GM18858 (cell line): ENCODE data around the gene MYH10.

Experiments
- ATAC-seq: cut with Tn5 transposase; IDR thresholded peaks from one replicate; pipeline ENCODE4 v1.9.1; 2021; ENCODE audit not compliant: unreplicated experiment

The MYH10 gene

DNA sequence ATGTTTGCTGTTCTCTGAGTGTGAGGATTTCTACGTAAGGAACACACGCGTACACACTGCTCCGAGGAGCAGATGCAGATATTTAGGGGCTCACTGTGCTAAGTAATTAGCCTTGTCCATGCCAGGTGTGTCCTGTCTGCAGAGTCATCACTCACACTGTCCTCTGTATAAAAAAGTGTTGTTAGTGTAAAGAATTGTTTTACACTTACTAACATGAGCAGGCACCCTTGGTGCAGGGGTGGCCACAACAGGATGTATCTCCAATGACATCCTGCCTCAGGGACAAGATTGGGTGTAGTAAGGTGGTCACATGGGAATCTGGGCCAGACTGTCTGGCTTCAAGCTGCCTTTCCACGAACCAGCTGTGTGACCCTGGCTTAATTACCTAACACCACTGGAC lies 130.9 kb downstream of the MYH10 start:
- no peak for ATAC-seq

DNA sequence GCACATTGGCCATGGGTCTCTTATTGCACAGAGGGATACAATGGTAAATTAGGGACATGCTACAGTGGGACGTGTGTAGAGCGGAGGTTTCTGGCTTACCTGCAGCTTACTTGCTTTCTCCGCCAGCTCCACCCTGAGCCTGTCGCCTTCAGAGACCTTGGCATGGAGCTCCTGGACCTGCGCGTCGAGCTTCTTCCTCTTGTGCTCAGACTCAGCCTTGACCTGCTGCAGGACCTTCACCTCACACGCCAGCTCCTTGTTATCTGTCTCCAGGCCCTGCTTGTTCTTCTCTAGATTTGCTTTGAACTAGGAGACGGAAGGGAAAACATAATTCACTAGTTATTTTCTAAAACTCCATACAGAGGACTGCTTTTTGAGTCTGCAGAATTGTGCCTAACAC lies 131.4 kb downstream of the MYH10 start:
- ATAC-seq: no peak

DNA sequence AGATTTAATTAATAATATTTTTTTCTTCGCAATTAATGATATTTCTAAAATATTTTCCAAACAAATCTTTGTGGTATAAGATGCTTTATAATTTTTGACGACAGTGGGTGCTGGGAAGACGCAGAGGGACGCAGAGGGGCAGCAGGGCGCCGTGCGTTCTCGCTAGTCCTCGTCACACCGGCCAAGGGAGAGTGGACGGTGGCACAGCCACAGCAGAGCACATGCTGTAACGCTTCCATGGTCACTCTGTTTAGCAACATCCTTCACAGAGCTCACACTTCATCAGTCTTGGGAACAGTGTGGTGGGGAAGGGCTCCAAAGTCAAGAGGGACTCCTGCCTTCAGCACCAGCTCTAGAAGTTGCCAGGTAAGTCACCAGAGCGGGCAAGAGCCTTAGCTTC lies 134.4 kb downstream of the MYH10 start:
- no peak for ATAC-seq

GRCh38 chr17:8494506-8495111 lies 135.9 kb downstream of the MYH10 start:
- ATAC-seq: no peak

- ATAC-seq: no peak
Measured at GRCh38 chr17:8494021-8494420, 136.5 kb downstream of the MYH10 start.

DNA sequence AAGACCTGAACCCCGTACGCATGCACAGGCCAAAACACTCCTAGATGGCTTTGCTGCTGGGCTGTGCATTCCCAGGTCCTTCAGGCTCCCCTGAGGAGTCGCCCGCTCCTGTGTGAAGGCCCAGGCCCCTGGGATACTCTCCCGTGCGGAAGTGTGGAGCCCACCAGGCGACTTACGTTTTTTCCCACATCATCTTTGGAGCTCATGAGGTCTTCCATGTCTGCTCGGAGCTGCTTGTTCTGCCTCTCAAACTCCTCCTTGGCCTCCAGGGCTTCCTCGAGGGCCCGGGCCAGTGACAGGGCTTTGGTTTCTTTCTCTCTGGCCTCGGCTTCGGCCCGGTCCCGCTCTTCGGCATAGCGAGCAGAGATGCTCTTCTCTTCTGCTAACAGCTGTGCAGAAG lies 138.4 kb downstream of the MYH10 start:
- no peak for ATAC-seq

GRCh38 chr17:8490256-8491023 lies 140.1 kb downstream of the MYH10 start:
- ATAC-seq: no peak

DNA sequence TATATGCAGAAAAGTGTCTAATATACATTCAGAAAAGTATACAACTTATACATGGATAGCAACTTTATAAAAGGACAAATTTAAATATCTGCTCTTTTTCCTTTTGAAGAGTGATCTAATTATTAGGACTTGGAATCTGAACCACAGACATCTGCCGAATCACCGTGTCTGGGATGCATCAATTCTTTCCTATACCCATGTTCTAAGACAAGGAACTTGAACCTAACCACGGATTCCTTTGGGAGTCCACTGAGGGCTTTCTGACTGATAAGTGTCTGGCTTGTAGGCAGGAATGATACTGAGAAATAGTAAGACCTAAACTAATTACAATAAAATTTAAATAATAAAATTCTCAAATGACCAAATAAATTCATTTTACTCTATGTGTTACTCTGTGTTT lies 140.7 kb downstream of the MYH10 start:
- ATAC-seq: no peak

DNA sequence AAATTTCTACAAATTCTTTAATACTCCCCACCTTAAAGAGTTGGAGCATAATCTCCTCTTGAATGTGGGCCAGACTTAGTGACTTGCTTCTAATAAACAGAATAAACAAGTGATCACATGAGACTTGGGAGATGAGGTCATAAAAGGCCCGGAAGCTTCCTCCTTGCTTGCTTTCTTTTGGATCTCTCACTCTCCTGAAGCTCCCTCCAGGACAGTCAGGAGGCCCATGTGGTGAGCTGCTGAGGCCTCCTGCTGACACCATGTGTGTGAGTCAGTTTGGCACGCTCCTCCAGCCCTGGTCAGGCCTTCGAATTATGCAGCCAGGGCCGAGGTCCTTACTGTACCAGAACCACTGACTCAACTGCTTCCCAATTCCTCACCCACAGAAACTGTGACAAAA lies 141.6 kb downstream of the MYH10 start:
- ATAC-seq: no peak

- ATAC-seq: no peak
Measured at GRCh38 chr17:8488491-8488890, 142.0 kb downstream of the MYH10 start.

DNA sequence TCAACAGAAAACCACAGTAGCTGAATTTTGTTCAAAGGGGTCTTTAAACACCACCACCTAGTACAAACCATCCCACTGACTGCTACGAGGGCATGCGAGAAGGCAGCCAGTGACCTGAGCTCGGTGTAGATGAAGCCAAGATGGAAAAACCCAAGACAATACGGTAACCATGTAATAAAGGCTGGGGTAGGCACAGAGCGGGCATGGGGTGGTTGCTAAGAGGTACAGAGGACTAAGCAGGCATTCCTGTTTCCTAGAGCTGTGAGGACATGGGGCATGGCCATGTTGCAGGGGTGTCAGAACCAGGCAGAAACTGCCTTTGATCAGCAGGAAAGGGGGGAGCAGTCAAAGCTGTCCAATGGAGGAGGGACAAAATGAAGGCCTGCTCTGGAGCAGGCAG lies 142.8 kb downstream of the MYH10 start:
- no peak for ATAC-seq

- ATAC-seq: no peak
Measured at GRCh38 chr17:8487130-8487645, 143.3 kb downstream of the MYH10 start.

GRCh38 chr17:8485491-8485890 lies 145.0 kb downstream of the MYH10 start:
- ATAC-seq: no peak

GRCh38 chr17:8484465-8484864 lies 146.1 kb downstream of the MYH10 start:
- no peak for ATAC-seq

- no peak for ATAC-seq
Measured at GRCh38 chr17:8482546-8482945, 148.0 kb downstream of the MYH10 start.

GRCh38 chr17:8481703-8482102 lies 148.8 kb downstream of the MYH10 start:
- no peak for ATAC-seq

DNA sequence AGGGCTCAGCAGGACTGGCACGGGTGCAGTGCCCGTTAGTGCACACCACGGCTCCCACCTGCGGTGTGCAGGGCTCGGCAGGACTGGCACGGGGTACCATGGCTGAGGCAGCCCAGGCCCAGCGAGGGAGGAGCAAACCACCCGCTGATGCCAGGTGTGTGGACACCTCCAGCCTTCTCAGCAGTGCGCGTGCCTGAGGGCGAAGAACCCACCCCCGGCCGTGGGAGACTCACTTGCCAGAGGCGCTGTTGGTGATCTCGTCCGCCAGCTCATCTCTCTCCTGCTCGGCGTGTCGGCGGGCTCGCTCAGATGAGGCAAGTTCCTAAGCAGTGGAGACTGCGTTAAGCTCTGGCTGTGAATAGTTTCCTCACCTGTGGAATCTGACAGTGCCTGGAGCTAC lies 149.4 kb downstream of the MYH10 start:
- no peak for ATAC-seq

DNA sequence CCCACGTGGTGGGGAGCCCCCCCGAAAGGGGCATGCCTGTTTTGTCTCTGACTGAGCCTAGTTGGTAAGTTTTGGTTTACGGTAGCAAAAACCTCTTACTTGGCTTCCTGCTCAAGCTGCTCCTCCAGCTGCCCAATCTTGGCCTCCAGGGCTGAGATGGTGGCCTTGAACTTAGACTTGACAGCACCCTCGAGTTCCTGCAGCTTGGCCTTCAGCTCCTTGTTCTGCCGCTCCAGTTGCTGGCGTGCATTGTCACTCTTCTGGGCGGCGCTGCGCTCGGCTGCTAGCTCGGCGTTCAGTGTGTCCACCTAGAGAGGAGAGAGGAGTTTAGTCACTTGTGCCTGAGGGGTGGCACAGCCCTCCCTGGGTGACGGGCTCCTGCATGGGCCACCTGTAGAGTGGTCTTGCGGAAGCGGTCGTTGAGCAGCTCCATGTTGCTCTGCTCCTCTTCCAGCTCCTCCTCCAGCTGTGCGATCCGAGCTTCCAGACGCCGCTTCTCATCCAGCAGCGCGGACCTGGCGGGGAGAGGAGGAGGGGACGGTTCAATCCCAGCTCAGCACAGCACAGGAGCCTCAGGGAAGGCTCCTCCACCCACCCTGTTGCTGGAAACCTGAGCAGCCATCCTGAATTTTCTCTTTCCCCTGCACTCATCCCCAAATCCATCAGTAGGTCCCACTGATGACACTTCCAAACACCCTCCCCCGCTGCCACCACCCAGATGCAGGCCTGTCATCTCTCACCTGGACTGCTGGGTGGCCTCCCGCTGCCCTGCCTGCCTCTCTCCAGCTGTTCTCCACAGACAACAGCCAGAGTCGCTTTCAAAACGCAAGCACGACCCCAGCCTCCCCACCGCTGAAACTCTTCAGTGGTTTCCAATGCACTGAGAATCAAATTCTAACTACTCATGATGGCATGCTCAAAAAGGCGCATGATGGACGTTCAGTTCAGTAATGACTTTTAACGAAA lies 150.2 kb downstream of the MYH10 start:
- no peak for ATAC-seq

GRCh38 chr17:8479431-8479947 lies 151.0 kb downstream of the MYH10 start:
- no peak for ATAC-seq

DNA sequence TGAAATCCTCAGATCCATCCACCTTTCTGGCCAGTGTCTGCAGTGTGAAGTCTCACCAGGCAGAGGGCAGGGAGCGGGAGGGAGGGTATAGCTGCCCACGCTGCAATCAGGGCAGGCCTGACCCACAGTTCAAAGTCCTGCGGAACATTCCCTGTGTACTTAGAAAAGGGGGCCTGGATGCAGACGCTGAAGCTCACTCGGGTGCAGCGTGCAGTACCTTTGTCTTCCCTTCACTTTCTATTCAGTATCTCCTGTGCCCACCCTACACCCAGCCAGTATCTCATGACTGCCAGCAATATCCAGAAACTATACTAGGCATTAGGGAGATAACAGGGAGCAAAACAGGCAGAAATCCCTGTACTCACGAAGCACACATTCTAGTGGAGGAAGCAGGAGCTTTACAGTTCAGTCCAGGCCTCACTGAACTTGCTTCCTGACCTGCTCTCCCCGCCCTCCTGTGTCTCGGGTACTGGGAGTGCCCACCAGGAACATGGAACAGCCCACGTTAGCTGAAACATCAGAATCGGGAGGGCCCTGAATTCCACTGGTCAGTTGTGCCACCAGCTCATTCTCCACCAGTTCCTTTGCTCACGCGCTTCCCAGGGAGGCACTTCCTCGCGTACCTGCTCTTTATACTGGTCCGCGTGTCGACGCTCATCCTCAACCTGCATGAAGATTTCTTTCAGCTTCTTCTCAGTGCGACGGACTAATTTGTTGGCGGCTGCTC lies 152.6 kb downstream of the MYH10 start:
- ATAC-seq: no peak

DNA sequence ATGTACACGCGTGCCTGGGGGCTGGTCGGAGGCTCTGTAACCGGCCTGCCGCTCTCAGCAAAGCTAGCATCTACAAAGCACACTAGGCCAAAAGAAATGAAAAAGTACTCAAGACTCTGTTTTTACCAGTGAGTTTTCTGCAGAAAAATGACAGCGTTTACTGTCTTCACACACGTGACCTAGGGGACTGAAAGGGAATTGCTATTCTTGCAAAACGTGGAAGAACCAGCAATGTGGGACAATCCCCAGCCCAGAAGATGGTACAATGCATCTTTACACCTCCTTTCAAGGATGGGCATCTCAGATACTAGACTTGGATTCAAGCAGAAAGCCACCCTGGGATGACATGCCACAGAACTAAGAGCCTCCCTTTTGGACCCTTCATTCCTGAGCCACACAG lies 153.4 kb downstream of the MYH10 start:
- no peak for ATAC-seq
